SJCRH30 (cell line): ENCODE data around the gene PPP3R1. TPM values are rescaled to one million over a fixed set of nuclear protein-coding genes. Genes with fewer than 3 reads are reported as not detected.

Experiments
- DNase-seq, 2 experiments: peaks; one replicate each; pipeline ENCODE4 v3.0.0-alpha.2; 2015 to 2020
- H3K27ac ChIP-seq: fragments of 250-450 bp; sonication (Bioruptor Pico); 2 replicates; pipeline ENCODE4 v1.5.1; 2020; ENCODE audit warnings: mild to moderate bottlenecking, moderate library complexity
- H3K27me3 ChIP-seq: fragments of 250-450 bp; sonication (Bioruptor Pico); 2 replicates; pipeline ENCODE4 v1.5.1; 2020; ENCODE audit warnings: mild to moderate bottlenecking, moderate library complexity
- H3K36me3 ChIP-seq: fragments of 250-450 bp; sonication (Bioruptor Pico); 2 replicates; pipeline ENCODE4 v1.5.1; 2020; ENCODE audit warnings: mild to moderate bottlenecking, moderate library complexity
- H3K4me1 ChIP-seq: fragments of 250-450 bp; sonication (Bioruptor Pico); 2 replicates; pipeline ENCODE4 v1.5.1; 2020; ENCODE audit warnings: mild to moderate bottlenecking, moderate library complexity
- H3K4me3 ChIP-seq: fragments of 250-450 bp; sonication (Bioruptor Pico); 2 replicates; pipeline ENCODE4 v1.5.1; 2020; ENCODE audit warnings: mild to moderate bottlenecking, moderate library complexity
- H3K9me3 ChIP-seq: fragments of 250-450 bp; sonication (Bioruptor Pico); replicated peaks from 2 replicates; pipeline ENCODE4 v1.5.1; 2020; ENCODE audit warnings: mild to moderate bottlenecking, moderate library complexity
- total RNA-seq: library from RNA; depleted of rRNA; stranded (reverse); fragments of >200 nt; shearing (Covaris generic); gene quantifications from 2 replicates; pipeline ENCODE4 v1.2.3, GENCODE V29; 2014

The PPP3R1 gene
- total RNA-seq, 1 experiment from 2014 or later: 50.8 TPM

- Histone ChIP-seq H3K27me3 (no peaks in the 10 kb centered on the region), H3K36me3 (peaks cover 6% of the 10 kb centered on the region; the same call in 1 of the 2 replicates), H3K4me3 (no peak overlapping the region), H3K9me3 (no peaks in the 10 kb centered on the region), H3K4me1 (no peaks in the 10 kb centered on the region; the same call in 1 of the 2 replicates), H3K27ac (no peak overlapping the region)
- DNase-seq: no peak
Observed at GRCh38 chr2:68248806-68249205, 3.5 kb downstream of the PPP3R1 start.

- no peaks in the 10 kb centered on the region; the same call in 1 of the 2 replicates for H3K4me1 ChIP-seq
- no peak overlapping the region for H3K4me3 ChIP-seq
- DNase-seq: no peak
- H3K9me3 ChIP-seq: no peaks in the 10 kb centered on the region
- peaks cover 7% of the 10 kb centered on the region; the same call in 1 of the 2 replicates for H3K36me3 ChIP-seq
- H3K27me3 ChIP-seq: no peaks in the 10 kb centered on the region
- H3K27ac ChIP-seq: no peak overlapping the region
Observed at GRCh38 chr2:68248361-68248760, 4.0 kb downstream of the PPP3R1 start.

GRCh38 chr2:68246396-68246795 lies 5.9 kb downstream of the PPP3R1 start:
- H3K27me3 ChIP-seq: no peaks in the 10 kb centered on the region
- H3K36me3 ChIP-seq: peaks cover 10% of the 10 kb centered on the region; the same call in 1 of the 2 replicates
- H3K27ac ChIP-seq: no peak overlapping the region
- DNase-seq: no peak
- no peaks in the 10 kb centered on the region; the same call in 1 of the 2 replicates for H3K4me1 ChIP-seq
- H3K9me3 ChIP-seq: no peaks in the 10 kb centered on the region
- H3K4me3 ChIP-seq: no peak overlapping the region

DNA sequence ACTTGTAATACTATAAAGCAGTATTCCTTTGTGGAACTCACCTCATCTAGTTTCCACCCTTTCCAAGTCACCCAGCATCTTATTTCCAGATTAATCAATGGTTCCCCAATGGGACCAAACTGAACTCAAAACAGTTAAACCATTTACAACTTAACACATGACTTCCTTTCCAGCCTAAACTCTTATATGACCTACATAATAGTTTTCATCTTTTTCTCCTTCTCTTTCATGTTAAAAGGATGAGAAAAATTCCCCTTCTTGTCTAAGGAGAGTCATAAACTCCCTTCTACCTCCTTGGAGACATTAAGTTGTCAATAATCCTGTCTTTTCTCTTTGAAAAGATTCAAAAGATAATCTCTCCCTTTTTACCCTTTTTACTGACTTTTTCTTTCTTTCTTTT lies 6.7 kb downstream of the PPP3R1 start:
- Histone ChIP-seq H3K4me3 (no peak overlapping the region), H3K4me1 (no peaks in the 10 kb centered on the region; the same call in 1 of the 2 replicates), H3K27me3 (no peaks in the 10 kb centered on the region), H3K36me3 (peaks cover 10% of the 10 kb centered on the region; the same call in 1 of the 2 replicates), H3K9me3 (no peaks in the 10 kb centered on the region), H3K27ac (no peak overlapping the region)
- DNase-seq: no peak

DNA sequence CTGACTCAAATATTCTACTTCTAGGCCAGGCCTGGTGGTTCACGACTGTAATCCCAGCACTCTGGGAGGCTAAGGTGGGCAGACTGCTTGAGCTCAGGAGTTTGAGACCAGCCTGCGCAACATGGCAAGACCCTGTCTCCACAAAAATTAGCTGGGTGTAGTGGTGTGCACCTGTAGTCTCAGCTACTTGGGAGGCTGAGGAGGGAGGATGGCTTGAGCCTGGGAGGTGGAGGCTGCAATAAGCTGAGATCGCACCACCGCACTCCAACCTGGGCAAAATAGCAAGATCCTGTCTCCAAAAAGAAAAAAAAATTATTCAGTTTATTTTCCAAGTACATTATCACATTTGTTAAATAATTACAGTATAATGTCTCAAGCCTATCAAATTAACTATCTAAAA lies 7.3 kb downstream of the PPP3R1 start:
- no peaks in the 10 kb centered on the region for H3K9me3 ChIP-seq
- no peaks in the 10 kb centered on the region; the same call in 1 of the 2 replicates for H3K4me1 ChIP-seq
- peaks cover 14% of the 10 kb centered on the region; the same call in 1 of the 2 replicates for H3K36me3 ChIP-seq
- no peak overlapping the region for H3K4me3 ChIP-seq
- no peaks in the 10 kb centered on the region for H3K27me3 ChIP-seq
- H3K27ac ChIP-seq: no peak overlapping the region
- no peak for DNase-seq

GRCh38 chr2:68244456-68244855 lies 7.9 kb downstream of the PPP3R1 start:
- Histone ChIP-seq H3K4me3 (no peak overlapping the region), H3K4me1 (no peaks in the 10 kb centered on the region; the same call in 1 of the 2 replicates), H3K36me3 (peaks cover 14% of the 10 kb centered on the region; the same call in 1 of the 2 replicates), H3K9me3 (no peaks in the 10 kb centered on the region), H3K27me3 (no peaks in the 10 kb centered on the region), H3K27ac (no peak overlapping the region)
- no peak for DNase-seq

- H3K27me3 ChIP-seq: no peaks in the 10 kb centered on the region
- peaks cover 11% of the 10 kb centered on the region; the same call in 1 of the 2 replicates for H3K36me3 ChIP-seq
- no peaks in the 10 kb centered on the region for H3K9me3 ChIP-seq
- H3K4me1 ChIP-seq: peaks cover 7% of the 10 kb centered on the region; the same call in 1 of the 2 replicates
- no peak for DNase-seq
- no peak overlapping the region for H3K4me3 ChIP-seq
- no peak overlapping the region for H3K27ac ChIP-seq
Observed at GRCh38 chr2:68241732-68242131, 10.6 kb downstream of the PPP3R1 start.

DNA sequence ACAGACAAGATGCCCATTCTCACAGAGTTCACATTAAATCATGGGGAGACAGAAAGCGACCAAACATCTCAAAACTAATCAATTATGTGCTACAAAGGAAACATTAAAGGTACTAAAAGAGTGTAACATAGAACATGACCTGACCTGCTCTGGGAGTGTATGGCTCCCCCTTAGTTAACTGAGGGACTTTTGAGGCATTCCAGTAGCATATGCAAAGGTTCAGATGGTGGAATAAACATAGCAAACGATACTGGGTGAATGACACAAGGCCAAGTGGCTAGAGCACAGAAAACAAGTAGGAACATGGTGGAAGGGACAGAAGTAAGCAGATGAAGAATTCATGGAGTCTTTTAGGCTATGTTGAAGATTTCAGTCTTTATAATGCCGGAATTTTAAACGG lies 11.9 kb downstream of the PPP3R1 start:
- Histone ChIP-seq H3K4me3 (no peak overlapping the region), H3K4me1 (peaks cover 7% of the 10 kb centered on the region; the same call in 1 of the 2 replicates), H3K9me3 (no peaks in the 10 kb centered on the region), H3K27me3 (no peaks in the 10 kb centered on the region), H3K27ac (no peak overlapping the region), H3K36me3 (peaks cover 11% of the 10 kb centered on the region; the same call in 1 of the 2 replicates)
- no peak for DNase-seq

DNA sequence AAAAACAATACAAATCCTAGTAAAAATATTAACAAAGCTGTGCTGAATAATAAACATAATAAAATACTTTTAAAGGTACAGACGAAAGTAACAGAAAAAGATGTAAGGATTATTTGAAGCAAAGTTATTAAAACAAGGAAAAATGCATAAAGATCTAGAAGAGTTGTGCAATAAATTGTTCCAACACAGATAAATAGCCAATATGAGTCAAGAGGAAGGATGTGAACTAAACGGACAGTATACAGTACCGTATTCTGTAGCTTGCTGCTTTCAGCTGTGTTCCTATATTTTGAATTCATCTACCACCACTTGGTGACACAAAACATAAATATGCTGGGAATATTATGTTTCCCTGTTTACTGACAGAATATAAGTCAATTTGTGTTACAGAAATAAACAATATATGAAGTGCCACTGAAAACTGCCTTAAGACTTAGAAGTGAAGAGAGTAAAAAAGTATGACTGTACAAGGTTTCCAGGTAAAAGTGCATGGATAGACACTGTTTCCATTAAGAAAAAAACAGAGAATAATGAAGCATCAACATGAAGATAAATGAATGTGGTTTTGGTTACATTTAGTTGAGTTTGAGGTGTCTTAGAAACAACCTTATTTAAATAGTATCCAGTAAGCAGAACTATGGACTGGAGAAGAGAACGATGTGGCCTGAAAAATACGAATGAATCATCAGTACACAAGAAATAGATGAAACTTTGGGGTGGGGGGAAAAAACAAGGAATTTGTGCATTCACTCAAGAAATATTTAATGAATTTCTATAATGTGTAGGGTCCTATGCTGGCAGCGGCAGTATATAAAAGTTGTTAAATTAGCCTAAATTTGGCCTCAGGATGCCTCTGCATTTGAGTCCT lies 13.1 kb downstream of the PPP3R1 start:
- Histone ChIP-seq H3K4me1 (peaks cover 7% of the 10 kb centered on the region; the same call in 1 of the 2 replicates), H3K27ac (no peak overlapping the region), H3K36me3 (peaks cover 11% of the 10 kb centered on the region; the same call in 1 of the 2 replicates), H3K4me3 (no peak overlapping the region), H3K9me3 (no peaks in the 10 kb centered on the region), H3K27me3 (no peaks in the 10 kb centered on the region)
- no peak for DNase-seq

DNA sequence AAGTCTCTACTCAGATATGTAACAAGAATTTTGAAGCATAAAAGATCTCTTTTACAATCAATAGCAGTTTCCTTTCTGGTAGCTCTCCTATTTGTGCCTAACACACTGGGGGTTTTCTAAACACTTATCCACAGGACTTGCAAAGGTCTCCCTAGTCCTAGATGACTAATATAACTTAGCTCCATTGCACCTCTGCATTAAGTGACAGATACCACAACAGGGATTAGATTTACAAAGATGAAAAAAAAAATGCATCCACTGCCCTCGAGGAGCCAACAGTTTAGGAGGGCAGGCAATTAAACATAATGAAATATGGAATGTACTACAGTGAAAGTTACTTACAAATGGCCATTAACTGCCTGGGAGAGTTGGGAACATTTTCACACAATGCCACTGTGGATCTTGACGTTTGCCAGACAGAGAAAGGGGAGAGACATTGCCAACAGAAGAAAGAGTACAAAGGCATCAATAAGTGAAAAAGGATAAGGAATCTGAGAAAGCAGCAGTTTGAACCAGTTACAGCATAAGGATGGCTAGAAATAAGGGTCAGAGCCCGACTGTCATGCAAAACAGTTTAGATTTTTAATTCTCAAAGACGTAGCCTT lies 14.3 kb downstream of the PPP3R1 start:
- H3K9me3 ChIP-seq: no peaks in the 10 kb centered on the region
- no peak overlapping the region for H3K4me3 ChIP-seq
- H3K27me3 ChIP-seq: no peaks in the 10 kb centered on the region
- H3K4me1 ChIP-seq: 0 out of 2 replicates have a peak, but pooled peaks cover 7% of the 10 kb centered on the region
- H3K36me3 ChIP-seq: peaks cover 7% of the 10 kb centered on the region; the same call in 1 of the 2 replicates
- DNase-seq: no peak
- no peak overlapping the region for H3K27ac ChIP-seq

DNA sequence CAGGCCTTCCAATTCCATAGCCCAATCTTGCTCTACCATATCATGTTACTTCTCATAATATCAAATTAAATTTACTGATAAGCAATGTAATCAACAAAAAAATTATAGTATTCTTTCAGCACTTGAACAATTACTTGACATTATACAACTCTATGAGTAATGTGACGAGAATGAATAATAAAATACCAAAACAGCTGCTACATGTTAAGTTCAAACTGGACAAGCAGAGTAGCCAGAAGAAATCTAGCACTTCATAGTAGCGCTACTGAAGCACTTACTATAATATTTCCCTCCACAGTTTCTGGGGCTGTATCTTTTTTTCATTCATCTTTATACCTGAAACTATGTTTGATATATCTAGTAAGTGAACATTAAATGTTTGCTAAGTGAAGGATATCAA lies 14.9 kb downstream of the PPP3R1 start:
- H3K4me3 ChIP-seq: no peak overlapping the region
- H3K36me3 ChIP-seq: peaks cover 3% of the 10 kb centered on the region; the same call in 1 of the 2 replicates
- no peaks in the 10 kb centered on the region for H3K27me3 ChIP-seq
- 0 out of 2 replicates have a peak, but pooled peaks cover 7% of the 10 kb centered on the region for H3K4me1 ChIP-seq
- no peak for DNase-seq
- no peak overlapping the region for H3K27ac ChIP-seq
- H3K9me3 ChIP-seq: no peaks in the 10 kb centered on the region

GRCh38 chr2:68236876-68237275 lies 15.5 kb downstream of the PPP3R1 start:
- H3K27ac ChIP-seq: no peak overlapping the region
- H3K9me3 ChIP-seq: no peaks in the 10 kb centered on the region
- DNase-seq: no peak
- H3K4me3 ChIP-seq: no peak overlapping the region
- H3K4me1 ChIP-seq: 0 out of 2 replicates have a peak, but pooled peaks cover 7% of the 10 kb centered on the region
- H3K27me3 ChIP-seq: no peaks in the 10 kb centered on the region
- H3K36me3 ChIP-seq: peaks cover 3% of the 10 kb centered on the region; the same call in 1 of the 2 replicates

DNA sequence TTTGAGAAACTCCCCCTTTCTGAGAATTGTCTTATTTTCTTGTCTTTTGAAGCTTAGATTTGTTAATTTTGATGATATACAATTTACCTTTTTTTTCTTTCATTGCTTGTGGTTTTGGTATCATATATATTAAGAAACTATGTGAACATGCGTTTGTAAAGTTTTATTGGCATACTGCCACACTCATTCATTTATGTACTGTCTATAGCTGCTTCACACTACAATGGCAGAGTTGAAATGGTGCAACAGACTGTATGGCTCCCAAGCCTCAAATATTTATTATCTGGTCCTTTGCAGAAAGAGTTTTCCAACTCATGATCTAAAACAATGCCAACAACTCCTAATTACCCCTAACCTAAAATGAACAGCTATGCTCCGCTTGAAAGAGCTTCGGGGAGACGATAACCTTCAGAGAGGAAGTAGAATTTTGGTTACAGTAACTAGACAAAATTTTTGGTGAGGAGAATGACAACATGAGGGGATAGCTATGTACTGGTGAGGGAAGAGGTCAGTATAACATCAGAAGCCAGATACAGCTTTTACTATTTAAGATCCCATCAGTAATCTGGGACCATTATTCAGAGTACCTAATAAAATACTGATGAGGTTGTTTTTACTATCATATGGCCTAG lies 16.1 kb downstream of the PPP3R1 start:
- no peak overlapping the region for H3K4me3 ChIP-seq
- DNase-seq: no peak
- peaks cover 3% of the 10 kb centered on the region; the same call in 1 of the 2 replicates for H3K36me3 ChIP-seq
- H3K27me3 ChIP-seq: no peaks in the 10 kb centered on the region
- H3K27ac ChIP-seq: no peak overlapping the region
- H3K4me1 ChIP-seq: 0 out of 2 replicates have a peak, but pooled peaks cover 7% of the 10 kb centered on the region
- no peaks in the 10 kb centered on the region for H3K9me3 ChIP-seq

GRCh38 chr2:68235090-68235489 lies 17.2 kb downstream of the PPP3R1 start:
- no peaks in the 10 kb centered on the region for H3K36me3 ChIP-seq
- 0 out of 2 replicates have a peak, but pooled peaks cover 7% of the 10 kb centered on the region for H3K4me1 ChIP-seq
- H3K9me3 ChIP-seq: no peaks in the 10 kb centered on the region
- no peak for DNase-seq
- no peak overlapping the region for H3K27ac ChIP-seq
- H3K4me3 ChIP-seq: no peak overlapping the region
- no peaks in the 10 kb centered on the region for H3K27me3 ChIP-seq
